GM19023 (cell line): ENCODE measurements around the gene DCAF15.

Experiments used
- ATAC-seq: cut with Tn5 transposase; IDR thresholded peaks from one replicate; pipeline ENCODE4 v1.9.1; 2021; ENCODE audit warnings: mild to moderate bottlenecking, moderate library complexity; ENCODE audit not compliant: unreplicated experiment

The DCAF15 gene

DNA sequence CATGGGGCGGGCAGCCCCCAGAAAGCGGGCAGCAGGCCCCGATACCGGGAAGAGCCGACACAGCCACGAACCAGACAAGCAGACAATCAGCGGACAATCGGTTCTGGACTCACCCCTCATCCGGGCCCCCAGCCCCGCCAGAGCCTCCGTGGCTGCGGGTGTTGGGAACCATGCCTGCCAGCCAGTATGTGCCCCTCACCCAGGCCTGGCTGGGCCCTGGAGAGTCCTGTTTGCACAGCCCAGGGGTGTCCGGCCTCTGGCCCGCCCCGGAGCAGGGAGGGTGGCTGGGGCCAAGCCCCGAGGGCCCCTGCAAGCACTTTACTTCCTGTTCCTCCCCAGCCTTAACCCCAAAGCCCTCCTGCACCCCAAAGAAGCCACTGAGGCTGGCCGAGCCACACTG, 21.9 kb upstream of the DCAF15 start:
- no peak for ATAC-seq

DNA sequence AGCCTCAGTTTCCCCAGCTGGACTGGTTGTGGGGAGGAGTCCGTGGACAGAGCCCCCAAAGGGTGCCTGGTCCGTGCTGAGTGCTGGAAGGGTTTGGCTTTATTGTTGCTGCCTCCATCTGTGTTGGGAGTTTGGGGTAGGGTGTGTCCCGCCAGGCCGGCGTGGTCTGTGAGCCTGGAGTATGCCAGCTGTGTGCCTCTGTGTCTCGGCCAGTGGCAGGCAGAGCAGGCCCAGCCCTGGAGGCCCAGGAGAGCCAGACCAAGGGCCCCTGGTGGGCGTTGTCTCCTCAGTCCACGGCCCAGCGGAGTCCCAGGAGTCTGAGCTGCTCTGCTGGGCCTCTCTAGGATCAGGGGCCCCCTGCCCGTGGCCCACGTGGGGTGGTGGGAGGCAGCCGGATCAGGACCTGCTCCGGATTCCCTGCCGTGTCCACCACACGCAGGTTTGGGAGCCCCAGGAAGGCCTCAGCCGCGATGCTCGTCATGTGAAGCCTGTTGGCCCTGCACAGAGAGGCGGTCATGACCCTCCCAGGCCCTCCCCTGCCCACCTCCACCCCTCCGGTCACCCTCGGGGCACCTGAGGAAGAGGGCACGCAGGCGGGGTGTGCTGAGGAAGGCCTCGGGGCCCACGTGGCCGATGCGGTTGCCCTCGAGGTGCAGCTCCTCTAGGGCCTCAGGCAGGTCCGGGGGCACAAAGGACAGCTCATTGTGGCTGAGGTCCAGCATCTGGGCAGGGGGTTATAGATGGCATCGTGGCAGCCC, 20.7 kb upstream of the DCAF15 start:
- ATAC-seq, result no peak

DNA sequence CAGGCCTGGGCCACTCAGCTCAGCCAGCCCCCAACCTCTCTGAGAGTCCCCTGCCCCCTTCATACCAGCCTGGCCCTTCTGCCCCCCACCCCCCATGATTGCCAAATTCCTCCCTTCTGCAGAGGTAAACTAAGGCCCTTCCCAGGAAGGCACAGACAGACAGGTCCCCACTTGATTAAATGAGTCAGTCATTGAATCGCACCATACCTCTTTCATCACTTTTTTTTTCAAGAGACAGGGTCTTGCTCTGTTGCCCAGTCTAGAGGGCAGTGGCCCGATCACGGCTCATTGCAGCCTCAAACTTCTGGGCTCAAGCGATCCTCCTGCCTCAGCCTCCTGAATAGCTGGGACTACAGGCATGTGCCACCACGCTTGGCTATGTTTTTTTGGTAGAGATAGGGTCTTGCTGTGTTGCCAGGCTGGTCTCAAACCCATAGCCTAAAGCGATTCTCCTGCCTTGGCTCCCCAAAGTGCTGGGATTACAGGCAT, 20.1 kb upstream of the DCAF15 start:
- no peak for ATAC-seq

DNA sequence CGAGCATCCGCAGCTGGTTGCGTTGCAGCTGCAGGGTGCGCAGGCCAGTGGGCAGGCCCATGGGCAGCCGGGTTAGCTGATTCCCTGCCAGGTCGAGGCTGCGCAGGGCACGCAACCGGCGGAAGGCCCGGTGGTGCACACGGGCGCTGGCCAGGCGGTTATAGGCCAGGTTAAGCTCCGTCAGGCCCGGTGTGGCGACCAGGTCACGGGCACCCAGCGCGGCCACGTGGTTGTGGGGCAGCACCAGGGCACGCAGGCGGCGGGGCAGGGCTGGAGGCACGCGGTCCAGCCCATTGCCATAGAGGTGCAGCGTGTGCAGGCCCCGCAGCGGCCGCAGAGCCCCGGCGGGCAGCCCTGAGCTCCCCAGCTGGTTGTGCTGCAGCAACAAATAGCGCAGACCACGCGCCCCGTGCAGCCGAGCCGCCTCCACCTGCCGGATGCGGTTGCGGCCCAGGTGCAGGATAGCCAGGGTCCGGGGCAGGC, 19.4 kb upstream of the DCAF15 start:
- no peak for ATAC-seq

DNA sequence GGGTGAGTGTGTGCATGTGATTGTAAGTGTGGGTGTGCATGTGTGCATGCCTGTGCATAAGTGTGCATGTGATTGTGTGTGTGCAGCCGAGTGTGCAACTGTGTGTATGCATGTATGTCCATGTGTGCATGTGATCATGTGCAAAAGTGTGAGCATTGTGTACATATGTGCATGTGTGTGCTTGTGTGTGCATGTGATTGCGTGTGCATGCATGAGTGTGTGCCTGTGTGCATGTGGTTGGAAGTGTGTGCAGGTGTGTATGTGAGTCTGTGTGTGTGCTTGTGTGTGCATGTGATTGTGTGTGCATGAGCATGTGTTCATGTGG, 17.6 kb upstream of the DCAF15 start:
- ATAC-seq, result no peak

DNA sequence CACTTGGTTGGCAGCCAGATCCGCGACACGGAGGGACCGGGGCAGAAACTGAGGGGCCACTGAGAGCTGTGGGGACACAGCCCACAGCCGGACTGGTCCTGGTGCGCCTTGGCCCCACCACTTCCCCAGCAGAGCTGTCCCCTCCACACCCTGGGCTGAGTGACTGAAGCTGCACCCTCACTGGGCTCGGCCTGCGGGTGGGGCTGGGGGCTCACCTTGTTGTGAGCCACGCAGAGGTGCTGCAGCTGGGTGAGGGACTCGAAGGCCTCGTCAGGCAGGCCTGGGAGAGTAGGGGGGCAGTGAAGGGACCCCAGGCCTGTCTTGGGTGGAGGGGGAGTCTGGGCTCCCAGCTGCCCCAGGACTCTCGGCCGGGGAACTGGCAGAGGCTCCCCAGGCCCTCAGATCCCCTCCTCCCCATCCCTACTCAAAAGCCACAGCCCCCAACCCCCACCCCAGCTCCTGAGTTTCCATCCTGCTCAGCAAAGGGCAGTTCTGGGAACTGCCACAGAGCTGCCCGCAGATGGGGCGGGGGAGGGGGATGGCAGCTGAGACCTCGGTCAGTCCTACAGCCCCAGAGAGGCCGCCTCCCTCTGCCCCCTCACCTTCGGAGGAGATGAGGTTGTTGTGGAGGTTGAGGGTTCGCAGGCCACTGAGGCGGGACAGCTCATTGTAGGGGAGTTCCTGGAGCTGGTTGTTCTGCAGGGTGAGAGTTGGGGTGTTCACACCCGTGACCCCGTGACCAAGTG, 16.4 kb upstream of the DCAF15 start:
- no peak for ATAC-seq

DNA sequence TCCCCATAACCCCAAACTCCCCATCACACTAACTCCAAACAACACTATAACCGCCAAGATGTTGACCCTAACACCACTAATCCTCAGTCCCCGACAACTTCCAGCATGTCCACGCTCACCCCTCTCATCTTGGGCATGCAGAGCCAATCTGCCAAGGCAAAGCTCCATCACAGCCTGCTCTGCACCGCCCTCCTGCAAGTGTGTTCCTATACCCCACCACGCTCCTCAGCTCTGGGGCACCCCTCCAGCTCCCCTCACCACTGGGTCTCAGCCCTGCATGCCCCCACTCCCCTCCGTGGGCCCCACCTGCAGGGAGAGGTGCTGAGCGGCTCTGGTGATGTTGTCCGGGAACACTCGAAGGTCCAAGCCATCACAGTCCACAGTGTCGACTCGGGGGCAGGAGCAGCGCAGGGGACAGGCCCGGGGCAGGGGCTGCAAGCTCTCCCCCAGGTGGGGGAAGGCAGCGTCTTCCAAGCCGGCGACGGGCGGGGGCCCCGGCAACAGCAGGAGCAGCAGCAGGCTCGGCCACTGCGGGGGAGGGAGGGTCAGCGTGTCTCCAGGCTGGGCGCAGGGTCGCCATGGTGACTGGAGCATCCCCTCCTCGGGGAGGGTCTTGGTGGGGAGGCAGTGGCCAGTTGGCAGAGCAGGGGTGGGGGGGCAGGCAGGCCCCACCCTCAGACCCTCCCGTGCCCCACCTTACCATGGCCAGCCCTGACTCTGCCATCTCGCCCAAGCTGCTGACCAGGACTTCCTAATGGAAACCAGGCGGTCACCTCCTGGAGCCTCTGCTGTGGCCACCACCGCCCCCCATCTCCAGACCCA, 14.6 kb upstream of the DCAF15 start:
- no peak for ATAC-seq

DNA sequence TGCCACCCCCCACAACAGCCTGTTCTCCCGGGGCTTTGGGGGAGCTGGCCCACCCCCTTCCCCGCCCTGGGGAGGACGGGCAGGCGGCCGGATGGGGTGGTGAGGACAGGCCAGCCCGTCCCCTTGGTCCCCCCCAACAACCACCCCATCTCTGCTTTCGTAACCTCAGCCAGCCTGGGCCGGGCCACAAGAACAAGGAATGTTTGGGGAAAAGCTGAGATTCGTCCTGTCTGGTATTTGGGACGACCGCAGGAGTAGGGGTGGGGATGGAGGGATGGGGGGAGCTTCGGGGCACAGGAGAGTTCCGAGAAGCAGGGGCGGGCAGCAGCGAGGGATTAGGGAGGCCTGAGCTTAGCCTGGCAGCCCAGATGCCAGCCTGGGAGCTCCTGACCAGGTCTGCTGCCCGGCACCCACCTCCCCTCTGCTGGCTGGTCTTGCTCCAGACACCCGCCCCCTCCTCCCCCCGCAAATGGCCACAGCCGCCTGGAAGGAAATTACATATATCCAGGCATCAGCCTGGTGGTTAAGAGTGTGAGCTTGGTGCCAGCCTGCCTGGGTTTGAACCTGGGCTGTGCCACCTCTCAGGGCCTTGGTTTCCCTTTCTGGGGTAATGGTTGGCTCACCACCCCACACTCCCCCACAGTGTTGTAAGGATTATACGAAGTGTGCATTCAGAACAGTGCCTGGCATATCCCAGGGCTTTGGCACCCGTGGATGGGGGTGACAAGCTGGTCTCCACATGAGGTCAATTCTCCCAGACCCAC, 13.8 kb upstream of the DCAF15 start, which contains the start of gene PODNL1:
Gene PODNL1 (minus strand): TSS at position 117 of the 764 bp plus-strand sequence. CDS start 236 bp downstream, outside the sequence.
- no peak for ATAC-seq

DNA sequence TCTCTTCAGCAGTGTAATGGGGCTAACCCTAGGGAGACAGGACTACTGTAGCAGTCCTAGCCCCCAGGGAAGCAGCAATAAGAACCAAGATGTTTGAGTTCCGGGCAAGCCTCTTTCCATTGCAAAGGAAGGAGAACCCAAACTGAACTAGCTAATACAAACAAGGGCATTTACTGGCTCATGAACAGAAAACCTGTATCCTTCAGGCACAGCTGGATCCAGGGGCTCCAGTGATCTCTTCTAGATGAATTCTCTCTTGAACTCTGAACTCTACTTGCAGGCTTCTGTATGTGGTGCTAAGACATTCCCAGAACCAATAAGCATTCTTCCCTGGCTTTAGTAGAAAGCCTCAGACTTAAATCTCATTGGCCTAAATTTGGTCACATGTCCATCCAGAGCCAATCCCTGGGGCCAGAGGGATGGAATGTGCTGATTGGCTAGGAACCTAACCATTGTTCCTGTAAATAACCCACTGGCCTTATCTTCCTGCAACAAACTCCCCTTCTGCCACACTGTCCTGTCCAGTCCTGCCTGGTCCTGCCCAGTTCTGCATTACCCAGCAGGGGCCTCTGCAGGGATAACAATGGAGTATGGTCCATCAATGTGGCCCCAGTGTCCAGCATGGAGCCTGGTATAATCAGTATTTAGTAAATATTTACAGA, 10.2 kb upstream of the DCAF15 start:
- no peak for ATAC-seq

DNA sequence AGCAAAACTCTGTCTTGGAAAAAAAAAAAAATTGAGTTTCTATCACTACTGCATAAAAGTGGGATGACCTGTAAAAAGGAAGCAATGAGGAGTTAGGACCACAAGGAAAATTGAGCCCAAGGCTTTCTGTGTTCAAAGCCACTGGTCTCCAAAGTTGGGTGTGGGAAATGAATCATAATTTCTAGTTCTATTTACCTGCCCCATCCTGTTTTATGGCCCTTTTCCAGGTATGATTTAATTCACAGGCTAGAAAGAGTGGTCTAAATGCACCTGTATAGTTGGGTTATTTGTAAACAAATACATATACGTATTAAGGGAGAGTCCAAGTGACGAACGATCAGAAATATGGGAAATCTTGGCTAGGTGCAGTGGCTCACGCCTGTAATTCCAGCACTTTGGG, 5.9 kb upstream of the DCAF15 start:
- ATAC-seq, result no peak

DNA sequence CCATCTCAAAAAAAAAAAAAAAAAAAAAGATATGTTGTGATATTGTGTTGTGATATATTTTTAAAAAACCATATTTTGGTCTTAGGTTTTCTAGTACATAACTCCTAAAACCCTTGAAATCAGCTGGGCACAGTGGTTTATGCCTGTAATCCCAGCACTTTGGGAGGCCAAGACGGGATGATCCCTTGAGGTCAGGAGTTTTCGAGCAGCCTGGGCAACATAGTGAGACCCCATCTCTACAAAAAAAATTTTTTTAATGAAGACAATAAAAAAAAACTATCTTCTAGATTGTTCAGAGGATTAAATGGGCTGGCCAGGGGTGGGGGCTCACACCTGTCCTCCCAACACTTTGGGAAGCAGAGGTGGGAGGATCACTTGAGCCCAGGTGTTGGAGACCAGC, 1.3 kb upstream of the DCAF15 start:
- ATAC-seq, result no peak

DNA sequence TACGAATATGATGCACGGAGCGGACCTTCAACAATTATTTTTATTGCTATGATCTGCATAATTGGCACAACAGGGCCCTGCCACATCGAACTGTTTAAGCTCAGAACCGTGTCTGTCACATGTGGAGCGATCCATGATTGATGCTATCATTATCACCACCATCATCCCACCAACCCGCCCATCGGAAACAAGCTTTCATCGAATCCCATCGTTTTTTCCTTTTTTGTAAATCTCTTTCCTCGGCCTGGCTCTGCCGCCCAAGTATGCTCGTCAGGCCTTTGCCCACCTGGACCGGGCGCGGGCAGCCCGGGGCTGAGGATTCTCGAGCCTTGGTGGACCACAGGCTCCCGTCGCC, 533 bp upstream of the DCAF15 start:
- peak; percentile 2 for ATAC-seq

DNA sequence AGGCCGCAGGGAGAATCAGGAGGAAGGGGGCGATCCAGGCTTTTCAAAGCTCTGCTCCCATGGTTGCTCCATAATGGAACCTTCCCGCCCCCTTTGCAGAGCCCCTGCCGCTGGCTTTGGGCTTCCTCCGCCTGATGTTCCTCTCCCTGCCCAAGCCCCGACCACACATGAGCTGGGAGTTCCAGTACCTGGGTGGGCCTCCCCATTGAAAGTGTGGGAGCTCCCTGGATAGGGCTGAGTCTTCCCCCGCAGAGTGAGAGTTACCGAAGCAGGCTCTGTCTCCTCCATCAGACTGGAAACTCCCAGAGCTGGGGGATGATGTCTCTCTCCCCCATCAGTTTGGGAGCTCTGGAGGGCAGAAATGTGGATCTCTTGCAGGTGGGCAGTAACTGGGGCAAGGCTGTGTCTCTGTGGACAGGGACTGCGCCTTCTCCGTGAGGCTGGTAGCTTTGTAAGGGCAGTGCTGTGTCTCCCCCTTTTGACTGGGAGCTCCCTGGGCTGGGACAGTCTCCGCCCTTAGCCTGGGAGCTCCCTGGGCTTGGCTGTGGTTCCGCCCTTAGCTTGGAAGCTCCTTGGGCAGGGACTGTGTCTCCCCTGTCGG, 722 bp downstream of the DCAF15 start:
- ATAC-seq, result no peak

DNA sequence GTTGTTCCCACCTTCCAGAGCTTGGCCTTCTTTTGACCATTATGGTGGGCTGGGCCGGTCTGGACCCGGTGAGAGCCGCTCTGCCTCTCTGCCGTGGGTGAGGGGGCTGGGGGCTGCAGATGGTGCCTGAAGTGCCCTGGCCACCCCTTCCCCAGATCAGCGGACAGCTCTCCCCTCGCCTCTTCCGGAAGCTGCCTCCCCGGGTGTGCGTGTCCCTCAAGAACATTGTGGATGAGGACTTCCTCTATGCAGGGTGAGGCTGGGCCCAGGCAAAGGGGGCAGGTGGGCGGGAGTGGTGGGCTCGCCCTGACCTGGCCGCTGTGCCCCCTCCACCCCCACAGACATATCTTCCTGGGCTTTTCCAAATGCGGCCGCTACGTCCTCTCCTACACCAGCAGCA, 1.9 kb downstream of the DCAF15 start:
- no peak for ATAC-seq

DNA sequence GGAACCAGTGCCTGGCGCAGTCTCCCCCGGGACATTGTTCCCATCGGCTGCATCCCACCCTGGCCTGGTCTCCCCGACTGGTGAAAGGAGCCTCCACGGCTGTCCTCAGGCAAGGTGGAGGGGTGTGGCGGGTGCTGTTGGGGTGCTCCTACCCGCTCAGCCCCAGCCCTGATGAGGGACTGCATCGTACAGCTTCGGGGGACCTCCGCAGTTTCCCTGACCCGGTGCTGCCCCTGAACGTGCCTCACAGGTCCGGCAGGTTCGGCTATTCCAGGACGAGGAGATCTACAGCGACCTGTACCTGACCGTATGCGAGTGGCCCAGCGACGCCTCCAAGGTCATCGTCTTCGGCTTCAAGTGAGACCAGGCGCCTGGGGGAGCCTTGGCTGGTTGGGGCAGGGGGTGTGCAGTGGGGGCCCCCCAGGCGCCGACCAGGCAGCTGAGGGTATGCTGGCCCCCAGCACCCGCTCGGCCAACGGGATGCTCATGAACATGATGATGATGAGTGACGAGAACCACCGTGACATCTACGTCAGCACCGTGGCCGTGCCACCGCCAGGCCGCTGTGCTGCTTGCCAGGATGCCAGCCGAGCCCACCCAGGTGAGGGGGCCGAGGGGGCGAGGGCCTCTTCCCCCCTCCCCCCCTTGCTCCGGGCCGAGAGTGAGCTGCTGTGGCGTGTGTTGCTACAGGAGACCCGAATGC, 3.5 kb downstream of the DCAF15 start:
- no peak for ATAC-seq

DNA sequence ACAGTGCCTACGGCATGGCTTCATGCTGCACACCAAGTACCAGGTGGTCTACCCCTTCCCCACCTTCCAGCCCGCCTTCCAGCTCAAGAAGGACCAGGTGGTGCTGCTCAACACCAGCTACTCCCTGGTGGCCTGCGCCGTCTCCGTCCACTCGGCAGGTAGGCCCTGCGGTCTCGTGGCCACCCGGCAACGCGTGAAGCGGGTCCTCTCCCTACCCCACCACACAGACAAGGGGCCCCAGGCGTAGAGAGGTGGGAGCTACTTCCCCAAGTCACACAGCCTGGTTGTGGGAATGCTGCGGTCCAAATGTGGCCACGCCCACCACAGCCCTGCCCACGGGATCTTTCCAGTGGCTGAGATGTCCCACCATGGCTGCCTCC, 4.0 kb downstream of the DCAF15 start:
- no peak for ATAC-seq

DNA sequence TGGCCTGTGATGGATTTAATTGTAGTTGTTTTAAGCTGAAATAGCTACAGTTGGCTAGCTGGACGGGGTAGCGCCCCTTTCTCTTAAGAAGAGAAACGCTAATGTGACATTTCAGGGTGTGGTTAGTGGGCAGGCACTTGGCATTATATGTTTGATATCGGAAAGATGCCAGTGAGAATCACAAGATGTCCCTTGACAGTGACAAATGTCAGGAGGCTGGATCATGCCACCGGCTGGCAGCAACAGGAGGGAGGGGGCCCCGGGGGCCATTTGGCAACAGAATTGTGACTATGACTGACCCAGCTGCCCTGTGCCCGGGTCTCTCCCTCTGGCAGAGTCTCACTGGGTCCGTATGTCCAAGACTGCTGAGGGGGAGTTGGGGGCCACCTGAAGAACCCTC, 4.7 kb downstream of the DCAF15 start:
- no peak for ATAC-seq

DNA sequence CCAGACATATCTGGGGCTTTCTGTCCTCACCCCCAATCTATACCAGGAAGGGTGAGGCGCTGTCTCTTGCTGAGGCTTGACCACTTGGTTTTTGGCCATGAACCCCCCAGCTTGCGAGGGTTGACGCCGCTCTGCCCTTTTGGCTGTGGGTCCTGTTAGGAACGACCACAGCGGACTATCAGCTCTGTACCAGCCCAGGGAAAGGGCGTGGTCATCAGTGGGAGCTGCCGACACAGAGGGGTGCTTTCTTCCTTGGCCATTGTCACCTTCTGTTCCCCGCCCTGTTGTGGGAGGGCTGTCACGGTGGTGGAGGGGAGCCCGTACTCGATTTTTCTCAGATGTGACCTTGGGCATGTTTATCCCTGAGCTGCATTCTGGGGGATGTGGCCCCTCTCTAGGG, 5.7 kb downstream of the DCAF15 start:
- ATAC-seq, result no peak
